GM20431 (cell line): ENCODE data around the gene DLGAP1.

ENCODE experiments used
- in situ Hi-C: fragments of 300-500 bp; cut with MseI, MboI; formaldehyde crosslinking; loops from one replicate; pipeline ENCODE4 v1.15.0; 2020; ENCODE audit warnings: low sequenced_read_pairs; ENCODE audit not compliant: unreplicated experiment

Gene DLGAP1

GRCh38 chr18:3970929-3971328 is 484.2 kb downstream of the DLGAP1 start:
- in situ Hi-C loops, result no loop called here

GRCh38 chr18:3967359-3968180 is 487.5 kb downstream of the DLGAP1 start:
- in situ Hi-C loops, result no loop called here

DNA sequence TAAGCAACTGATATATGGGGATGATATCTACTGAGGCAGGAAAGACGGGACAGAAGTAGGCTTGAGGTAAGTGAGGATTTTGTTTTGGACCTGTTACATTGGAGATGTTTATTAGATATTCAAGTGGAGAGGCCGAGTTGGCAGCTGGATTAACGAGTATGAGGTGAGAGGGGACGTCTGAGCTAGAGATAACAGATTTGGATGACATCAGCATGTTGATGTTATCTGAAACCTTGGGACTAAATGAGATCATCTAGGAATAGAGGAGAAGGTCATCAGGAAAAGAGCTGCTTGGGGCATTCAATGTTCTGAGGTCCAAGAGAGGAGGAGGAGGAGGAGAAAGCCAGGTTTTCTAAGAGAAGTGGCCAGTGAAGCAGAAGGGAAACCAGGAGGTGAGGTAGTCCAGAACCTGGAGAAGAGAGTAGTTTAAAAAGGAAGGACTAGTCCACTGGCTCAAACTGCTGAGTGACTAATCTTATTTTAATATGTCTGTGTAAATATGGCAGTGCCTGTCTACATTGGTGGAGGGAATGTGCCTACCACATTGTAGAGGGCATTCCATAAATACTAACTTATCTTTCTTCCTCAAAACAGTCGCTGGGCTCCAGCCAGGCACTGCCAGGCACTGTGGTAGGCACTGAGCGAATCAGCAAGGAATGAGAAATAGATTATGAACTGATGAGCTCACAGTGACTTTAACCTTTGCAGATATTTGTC is 488.3 kb downstream of the DLGAP1 start:
- in situ Hi-C loops, result no loop called here

DNA sequence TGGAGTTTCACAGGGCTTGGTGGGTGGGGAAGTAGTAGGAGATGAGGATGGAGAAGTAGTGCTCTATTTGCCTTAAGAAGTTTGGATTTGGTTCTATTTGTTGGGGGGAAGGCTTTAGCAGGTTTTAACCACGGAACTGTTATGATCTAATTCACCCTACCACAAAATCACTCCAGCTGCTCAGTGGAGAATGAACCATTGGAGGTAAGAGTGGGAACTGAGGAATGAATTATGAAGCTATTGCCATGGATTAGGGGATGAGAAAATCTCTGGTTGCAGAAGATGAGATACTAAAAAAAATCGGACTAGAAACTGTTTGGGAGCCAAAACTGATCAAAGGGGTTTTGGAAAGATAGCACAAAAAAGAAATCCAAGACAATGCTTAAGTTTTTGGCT is 488.9 kb downstream of the DLGAP1 start:
- in situ Hi-C loops, result no loop called here

- in situ Hi-C loops, result no loop called here
Measured at GRCh38 chr18:3960977-3961376, 494.1 kb downstream of the DLGAP1 start.

- in situ Hi-C loops, result no loop called here
Measured at GRCh38 chr18:3960142-3960541, 495.0 kb downstream of the DLGAP1 start.

GRCh38 chr18:3952031-3952430 is 503.1 kb downstream of the DLGAP1 start:
- in situ Hi-C loops, result no loop called here

GRCh38 chr18:3950668-3951404 is 504.3 kb downstream of the DLGAP1 start:
- in situ Hi-C loops, result no loop called here

- in situ Hi-C loops, result no loop called here
Measured at GRCh38 chr18:3948958-3949357, 506.1 kb downstream of the DLGAP1 start.

DNA sequence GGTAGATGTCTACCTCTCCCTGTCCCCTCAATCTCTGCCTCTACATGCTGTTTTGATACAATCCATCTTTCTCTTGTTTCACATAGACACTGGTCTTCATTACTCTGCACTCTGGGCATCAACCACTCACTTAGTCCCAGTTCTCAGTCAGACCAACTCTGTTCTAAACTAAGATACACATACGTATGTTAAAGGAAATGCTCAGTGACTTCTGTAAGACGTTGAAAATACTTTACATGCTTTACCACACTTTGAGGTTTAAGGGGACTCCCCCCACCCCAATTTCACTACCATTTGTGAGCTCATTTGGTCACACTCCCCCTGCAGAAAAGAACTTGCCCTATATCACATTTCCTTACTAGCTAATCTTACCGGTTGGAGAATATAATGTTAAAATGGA is 507.7 kb downstream of the DLGAP1 start:
- in situ Hi-C loops, result no loop called here

GRCh38 chr18:3935305-3935704 is 519.8 kb downstream of the DLGAP1 start:
- in situ Hi-C loops, result no loop called here

- in situ Hi-C loops, result no loop called here
Measured at GRCh38 chr18:3932276-3932675, 522.8 kb downstream of the DLGAP1 start.

- in situ Hi-C loops, result no loop called here
Measured at GRCh38 chr18:3931542-3932112, 523.5 kb downstream of the DLGAP1 start.

DNA sequence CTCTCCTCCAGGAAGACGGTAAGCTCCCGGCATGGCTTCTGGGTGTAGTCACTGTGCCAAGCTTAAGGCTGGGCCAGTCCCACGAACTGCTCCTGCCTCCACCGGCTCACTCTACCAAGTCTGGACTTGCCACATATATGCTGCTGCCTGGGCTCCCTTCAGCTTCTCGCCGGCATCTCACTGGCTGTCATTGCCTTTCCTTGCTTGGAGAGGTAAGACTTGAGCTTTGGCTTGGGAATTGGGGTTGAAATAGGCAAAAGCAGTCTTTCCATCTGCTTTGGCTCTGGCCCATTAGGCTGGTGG is 524.1 kb downstream of the DLGAP1 start:
- in situ Hi-C loops, result no loop called here

DNA sequence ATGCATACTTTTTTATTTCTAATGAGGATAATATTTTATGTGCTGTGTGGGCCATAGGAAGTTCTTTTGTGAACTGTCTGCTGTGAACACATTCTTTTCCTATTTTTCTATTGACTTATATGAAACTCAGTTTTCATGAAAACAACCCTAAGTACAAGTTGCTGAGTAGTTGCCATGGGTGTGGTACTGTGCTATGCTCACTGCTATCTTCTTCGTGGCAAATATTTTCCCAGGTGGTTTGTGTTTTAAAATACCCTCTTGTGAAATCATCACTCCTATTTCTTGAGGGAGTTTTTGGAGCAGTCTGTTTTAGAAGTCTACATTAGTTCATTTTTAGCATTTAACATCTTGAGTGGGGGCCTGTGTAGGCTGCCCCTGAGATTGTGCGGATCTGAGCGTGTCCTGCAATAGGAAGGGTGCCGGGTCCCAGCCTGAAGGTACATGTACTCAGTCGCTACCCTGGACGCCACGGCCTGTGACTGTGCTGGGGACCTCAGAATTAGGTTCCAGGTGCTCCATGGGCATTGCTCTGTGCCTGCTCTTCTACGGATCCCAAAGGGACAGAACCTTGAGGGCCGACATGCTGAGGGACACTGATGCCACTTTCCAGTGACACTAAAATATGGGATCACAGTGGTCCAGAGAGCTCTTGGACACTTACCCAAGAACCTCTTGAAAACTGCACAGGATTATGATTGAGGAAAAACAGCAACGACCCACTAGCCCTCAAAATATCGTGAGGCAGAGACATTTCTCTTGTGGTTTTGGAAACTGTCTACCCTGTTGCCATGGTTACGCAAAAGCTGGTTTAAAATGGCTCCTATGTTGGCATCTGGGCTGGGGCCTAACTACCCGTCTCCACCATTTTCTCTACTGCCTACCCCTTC is 524.7 kb downstream of the DLGAP1 start:
- in situ Hi-C loops, result no loop called here

- in situ Hi-C loops, result no loop called here
Measured at GRCh38 chr18:3924455-3924854, 530.7 kb downstream of the DLGAP1 start.

GRCh38 chr18:3923750-3924149 is 531.4 kb downstream of the DLGAP1 start:
- in situ Hi-C loops, result no loop called here

GRCh38 chr18:3921826-3922225 is 533.3 kb downstream of the DLGAP1 start:
- in situ Hi-C loops, result no loop called here

- in situ Hi-C loops, result no loop called here
Measured at GRCh38 chr18:3920832-3921231, 534.3 kb downstream of the DLGAP1 start.
